Measurements from ENCODE around the gene MTCH1. TPM values are rescaled to one million over a fixed set of nuclear protein-coding genes. Genes with fewer than 3 reads are reported as not detected.
"Not testable (repeated sequence)": the region's sequence is repeated elsewhere in the genome, so short reads cannot be mapped to it uniquely, and the experiment has no call there.

Gene MTCH1
- total RNA-seq, 3 donors from 2014 or later: 187 to 229 (median 215) TPM

- peak in 1 of 3 donors; percentile 48 for TF ChIP-seq POLR2AphosphoS5 (IDR thresholded peaks at IDR 0.05)
- no peak for TF ChIP-seq POLR2A (IDR thresholded peaks at IDR 0.05)
- no peaks in the 10 kb centered on the region for H3K36me3 ChIP-seq
- no peak overlapping the region for H3K4me3 ChIP-seq
- intact Hi-C loops (cut with DNase I; ENCODE audit: low total_unique reads): no loop called here
- DNase-seq (ENCODE audit: low spot score in 2 of 2): peak in 1 of 2 donors; percentile 82
- no peaks in the 10 kb centered on the region for H3K27me3 ChIP-seq
- H3K27ac ChIP-seq: peak overlapping the region; percentile 20 to 74
- no peaks in the 10 kb centered on the region for H3K4me1 ChIP-seq
- H3K9me3 ChIP-seq: no peaks in the 10 kb centered on the region
Measured at GRCh38 chr6:36947570-36948351, 38.2 kb downstream of the MTCH1 start.

- intact Hi-C loops (cut with DNase I; ENCODE audit: low total_unique reads): no loop called here
Measured at GRCh38 chr6:36946526-36946925, 39.5 kb downstream of the MTCH1 start.

GRCh38 chr6:36945301-36945700, 40.7 kb downstream of the MTCH1 start:
- H3K27me3 ChIP-seq: no peaks in the 10 kb centered on the region
- H3K4me1 ChIP-seq: no peaks in the 10 kb centered on the region
- no peaks in the 10 kb centered on the region for H3K36me3 ChIP-seq
- intact Hi-C loops (cut with DNase I; ENCODE audit: low total_unique reads): no loop called here
- no peaks in the 10 kb centered on the region for H3K9me3 ChIP-seq
- TF ChIP-seq POLR2A (IDR thresholded peaks at IDR 0.05) (no peak), CTCF (IDR thresholded peaks at IDR 0.05) (no peak), POLR2AphosphoS5 (IDR thresholded peaks at IDR 0.05) (no peak)
- H3K4me3 ChIP-seq: no peak overlapping the region
- no peak for DNase-seq (ENCODE audit: low spot score in 2 of 2)
- H3K27ac ChIP-seq: no peak overlapping the region

More at GRCh38 chr6:36946526-36946925, 39.5 kb downstream of the MTCH1 start:
- no peak for DNase-seq (ENCODE audit: low spot score in 2 of 2)
- no peaks in the 10 kb centered on the region for H3K27me3 ChIP-seq
- no peaks in the 10 kb centered on the region for H3K4me1 ChIP-seq
- H3K4me3 ChIP-seq: no peak overlapping the region
- H3K36me3 ChIP-seq: no peaks in the 10 kb centered on the region
- H3K27ac ChIP-seq: peak overlapping the region; percentile 6 to 49
- TF ChIP-seq CTCF (IDR thresholded peaks at IDR 0.05): no peak
- no peak for TF ChIP-seq POLR2AphosphoS5 (IDR thresholded peaks at IDR 0.05)
- TF ChIP-seq POLR2A (IDR thresholded peaks at IDR 0.05): no peak
- no peaks in the 10 kb centered on the region for H3K9me3 ChIP-seq

- intact Hi-C loops (cut with DNase I; ENCODE audit: low total_unique reads): no loop called here
- no peaks in the 10 kb centered on the region for H3K9me3 ChIP-seq
- H3K4me3 ChIP-seq: no peak overlapping the region
- DNase-seq (ENCODE audit: low spot score in 2 of 2): no peak
- H3K27me3 ChIP-seq: no peaks in the 10 kb centered on the region
- no peaks in the 10 kb centered on the region for H3K4me1 ChIP-seq
- TF ChIP-seq POLR2A (IDR thresholded peaks at IDR 0.05) (no peak), CTCF (IDR thresholded peaks at IDR 0.05) (no peak), POLR2AphosphoS5 (IDR thresholded peaks at IDR 0.05) (no peak)
- H3K36me3 ChIP-seq: no peaks in the 10 kb centered on the region
- no peak overlapping the region for H3K27ac ChIP-seq
Measured at GRCh38 chr6:36944650-36945049, 41.3 kb downstream of the MTCH1 start.

GRCh38 chr6:36942329-36942728, 43.7 kb downstream of the MTCH1 start:
- H3K27ac ChIP-seq; H3K4me3 ChIP-seq; DNase-seq (ENCODE audit: low spot score in 2 of 2); H3K4me1 ChIP-seq; H3K9me3 ChIP-seq; H3K36me3 ChIP-seq; intact Hi-C loops (cut with DNase I; ENCODE audit: low total_unique reads); H3K27me3 ChIP-seq: not testable (repeated sequence)

- intact Hi-C loops (cut with DNase I; ENCODE audit: low total_unique reads); DNase-seq (ENCODE audit: low spot score in 2 of 2); H3K9me3 ChIP-seq; H3K4me3 ChIP-seq; H3K27ac ChIP-seq; H3K4me1 ChIP-seq; H3K27me3 ChIP-seq; H3K36me3 ChIP-seq: not testable (repeated sequence)
Measured at GRCh38 chr6:36941561-36941960, 44.4 kb downstream of the MTCH1 start.
